ENCODE data around the gene VCPKMT.
A peak's percentile ranks its signal among the peaks of the same experiment; 100 is the strongest.

Gene VCPKMT

GRCh38 chr14:50116181-50116956, at the start of gene VCPKMT:
Gene VCPKMT, minus strand, starts transcription at chr14:50116572. Its CDS starts 20 bp downstream, at chr14:50116552.
- peak; percentile 93 to 95 for DNase-seq

GRCh38 chr14:50156111-50156510, 39.7 kb upstream of the VCPKMT start:
- no peak for DNase-seq

- no peak for DNase-seq
These were observed 32.4 kb upstream of the VCPKMT start for GRCh38 chr14:50148799-50149198.

- DNase-seq, result no peak
These were observed 22.8 kb upstream of the VCPKMT start for GRCh38 chr14:50139192-50139591.

GRCh38 chr14:50127802-50128201, 11.4 kb upstream of the VCPKMT start:
- no peak for DNase-seq

- DNase-seq, result no peak
These were observed 6.7 kb upstream of the VCPKMT start for GRCh38 chr14:50123062-50123461.

- no peak for DNase-seq
These were observed 5.9 kb upstream of the VCPKMT start for GRCh38 chr14:50122291-50122690.

GRCh38 chr14:50121486-50121885, 5.1 kb upstream of the VCPKMT start:
- DNase-seq, result no peak

- DNase-seq, result no peak
These were observed 1.1 kb upstream of the VCPKMT start for GRCh38 chr14:50117456-50117855.

- no peak for DNase-seq
These were observed 594 bp upstream of the VCPKMT start for GRCh38 chr14:50116966-50117365.

- no peak for DNase-seq
These were observed 2.9 kb downstream of the VCPKMT start for GRCh38 chr14:50113381-50114035.

GRCh38 chr14:50110323-50111037, 5.9 kb downstream of the VCPKMT start:
- DNase-seq, result no peak

GRCh38 chr14:50109342-50109741, 7.0 kb downstream of the VCPKMT start:
- no peak for DNase-seq

- no peak for DNase-seq
These were observed 8.5 kb downstream of the VCPKMT start for GRCh38 chr14:50107850-50108249.

- DNase-seq, result no peak
These were observed 10.2 kb downstream of the VCPKMT start for GRCh38 chr14:50106178-50106577.

GRCh38 chr14:50103558-50103957, 12.8 kb downstream of the VCPKMT start:
- no peak for DNase-seq

GRCh38 chr14:50101417-50101816, 15.0 kb downstream of the VCPKMT start:
- no peak for DNase-seq

GRCh38 chr14:50100805-50101204, 15.6 kb downstream of the VCPKMT start:
- no peak for DNase-seq

GRCh38 chr14:50099335-50099734, 17.0 kb downstream of the VCPKMT start:
- DNase-seq, result no peak

- no peak for DNase-seq
These were observed 20.5 kb downstream of the VCPKMT start for GRCh38 chr14:50095895-50096294.

- no peak for DNase-seq
These were observed 22.2 kb downstream of the VCPKMT start for GRCh38 chr14:50094056-50094755.

- DNase-seq, result no peak
These were observed 22.9 kb downstream of the VCPKMT start for GRCh38 chr14:50093496-50093895.

- DNase-seq, result no peak
These were observed 24.3 kb downstream of the VCPKMT start for GRCh38 chr14:50092006-50092555.
